ENCODE measurements around the gene PHACTR3.
A peak's percentile ranks its signal among the peaks of the same experiment; 100 is the strongest.

Gene PHACTR3

DNA sequence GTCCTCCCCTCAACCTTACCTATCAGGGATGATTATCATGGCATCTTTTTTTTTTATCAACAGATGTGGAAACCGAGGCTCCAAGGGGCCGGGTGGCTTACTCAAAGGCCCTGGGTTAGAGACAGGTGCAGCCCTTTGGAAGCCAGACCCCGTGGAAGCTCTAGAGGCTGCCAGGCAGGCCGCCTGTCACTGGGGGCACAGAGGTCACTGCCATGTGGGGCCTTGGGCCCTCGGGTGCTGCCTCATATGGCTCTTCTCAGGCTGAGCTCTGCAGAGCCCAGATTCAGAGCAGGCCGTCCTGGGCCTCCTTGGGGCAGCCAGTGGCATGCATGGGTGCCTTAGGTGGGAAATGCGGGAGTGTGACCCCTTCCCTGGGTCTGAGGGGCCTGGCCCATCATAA, 136.3 kb downstream of the PHACTR3 start:
- DNase-seq, result no peak

DNA sequence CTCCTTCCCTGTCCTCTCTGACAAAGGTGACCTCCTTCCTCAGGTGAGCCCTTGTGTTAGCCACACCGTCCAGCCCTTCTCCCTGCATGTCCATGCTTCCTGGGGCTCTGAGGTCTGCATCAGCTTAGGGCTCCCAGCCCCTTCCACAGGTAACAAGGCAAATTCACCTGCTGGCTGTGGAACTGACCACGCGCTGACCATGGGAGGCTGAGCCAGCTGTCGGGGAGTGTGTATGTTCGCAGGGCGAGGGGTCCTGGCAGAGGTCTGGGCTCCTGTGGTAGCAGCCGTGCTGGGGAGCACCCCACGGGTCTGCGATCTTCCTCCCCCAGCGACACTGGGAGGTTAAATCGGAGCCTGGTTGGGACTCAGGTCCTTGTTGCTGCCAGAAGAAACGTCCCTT, 136.7 kb downstream of the PHACTR3 start:
- no peak for DNase-seq

DNA sequence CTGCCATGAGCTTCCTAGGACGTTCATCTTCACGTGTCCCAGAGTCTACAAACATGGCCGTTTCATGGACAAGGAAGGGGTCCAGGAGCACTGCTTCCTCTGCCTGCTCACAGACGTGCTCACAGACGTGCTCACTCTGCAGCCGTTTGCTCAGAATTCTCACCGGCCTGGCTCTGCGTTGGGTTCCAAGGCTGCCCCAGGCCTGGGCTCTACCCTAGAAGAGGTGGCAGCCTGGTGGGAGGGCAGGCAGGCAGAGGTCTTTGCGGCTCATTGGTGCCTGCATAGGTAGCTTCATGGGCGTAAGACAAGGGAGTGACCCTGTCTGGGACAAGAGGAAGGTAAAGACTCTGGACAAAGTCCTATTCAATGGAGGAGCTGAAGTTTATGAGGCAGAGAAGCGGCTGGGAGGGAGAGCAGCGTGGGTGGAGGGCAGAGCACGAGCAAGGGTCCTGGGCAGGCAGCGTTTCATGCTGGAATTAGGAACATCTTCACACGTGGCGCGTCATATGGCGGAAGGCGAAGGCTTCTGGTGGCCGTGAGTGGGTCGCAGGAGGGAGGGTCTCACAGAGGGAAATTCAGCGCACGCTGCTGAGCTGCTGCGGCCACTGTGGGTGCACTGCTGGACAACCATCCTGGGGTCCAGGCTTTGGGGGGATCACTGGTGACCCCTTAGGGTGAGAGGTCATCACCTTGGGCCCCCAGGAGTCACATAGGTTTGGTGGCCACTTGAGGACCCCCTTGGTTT, 138.2 kb downstream of the PHACTR3 start:
- no peak for DNase-seq

DNA sequence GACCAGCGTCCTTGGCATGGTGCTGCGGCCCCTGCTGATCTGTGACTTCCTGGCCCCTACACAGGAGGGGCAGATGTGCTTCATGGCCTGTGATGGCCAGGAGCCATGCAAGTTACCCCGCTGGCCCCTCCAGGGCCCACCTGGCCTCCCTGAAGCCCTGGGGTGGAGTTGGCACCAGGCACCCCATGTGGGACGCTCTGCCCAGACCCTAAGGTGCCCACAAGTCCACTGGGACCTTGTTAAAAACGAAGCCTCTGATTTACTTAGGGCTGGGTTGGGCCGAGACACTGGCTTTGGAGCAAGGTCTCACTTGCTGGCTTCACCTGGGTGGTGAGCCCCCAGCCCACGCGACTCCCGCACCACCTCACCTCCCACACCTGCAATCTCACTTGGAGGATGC, 139.0 kb downstream of the PHACTR3 start:
- no peak for DNase-seq

DNA sequence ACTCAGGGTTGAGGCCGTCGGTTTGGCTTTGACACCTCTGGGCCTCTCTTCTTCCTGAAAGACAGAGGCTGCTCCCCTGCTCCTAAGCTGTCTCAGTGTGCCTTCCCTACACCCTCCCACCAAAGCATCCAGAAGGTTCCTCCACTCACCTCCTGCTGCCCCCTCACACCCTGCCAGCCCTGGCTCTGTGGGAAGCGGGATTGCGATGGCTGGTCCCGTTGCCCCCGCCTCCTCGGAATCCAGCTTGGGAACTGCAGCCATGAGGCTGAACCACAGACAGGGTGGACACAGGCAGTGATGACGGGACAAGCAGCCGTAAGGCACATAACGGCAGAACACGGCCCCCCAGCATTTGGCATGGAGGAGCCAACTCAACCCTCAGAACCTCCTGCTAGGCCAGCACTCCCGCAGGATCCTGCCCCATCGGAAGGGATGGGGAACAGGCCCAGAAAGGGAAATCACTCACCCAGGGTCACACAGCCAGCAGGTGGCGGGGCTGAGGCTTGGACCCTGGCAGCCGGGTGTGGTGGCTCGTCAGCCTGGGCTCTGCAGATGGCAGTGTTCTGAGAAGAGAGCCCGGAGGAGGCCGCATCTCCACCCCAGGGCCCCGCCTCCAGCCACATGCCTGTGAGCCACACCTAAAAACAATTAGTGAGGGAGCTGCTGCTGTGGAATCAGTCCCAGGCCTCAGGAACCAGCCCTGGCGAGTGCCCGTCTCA, 139.6 kb downstream of the PHACTR3 start:
- no peak for DNase-seq

DNA sequence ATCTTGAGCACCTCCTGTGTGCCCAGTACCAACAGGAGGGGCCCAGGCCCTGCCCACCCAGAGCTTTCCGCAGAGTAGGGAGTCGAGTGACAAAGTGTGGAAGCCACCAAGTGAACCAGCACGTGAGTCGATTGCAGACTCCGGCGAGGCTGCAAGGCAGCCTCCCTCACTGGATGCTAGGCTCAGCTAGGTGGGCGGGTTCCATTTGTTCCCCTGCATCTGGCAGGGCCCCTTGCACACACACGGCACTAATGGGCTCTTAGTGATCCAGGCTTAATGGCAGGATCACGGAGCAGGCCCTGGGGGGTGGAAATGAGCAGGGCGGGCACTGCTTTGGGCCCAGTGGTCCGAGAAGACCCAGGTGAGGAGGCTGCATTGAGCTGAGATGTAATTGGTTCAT, 140.4 kb downstream of the PHACTR3 start:
- no peak for DNase-seq

DNA sequence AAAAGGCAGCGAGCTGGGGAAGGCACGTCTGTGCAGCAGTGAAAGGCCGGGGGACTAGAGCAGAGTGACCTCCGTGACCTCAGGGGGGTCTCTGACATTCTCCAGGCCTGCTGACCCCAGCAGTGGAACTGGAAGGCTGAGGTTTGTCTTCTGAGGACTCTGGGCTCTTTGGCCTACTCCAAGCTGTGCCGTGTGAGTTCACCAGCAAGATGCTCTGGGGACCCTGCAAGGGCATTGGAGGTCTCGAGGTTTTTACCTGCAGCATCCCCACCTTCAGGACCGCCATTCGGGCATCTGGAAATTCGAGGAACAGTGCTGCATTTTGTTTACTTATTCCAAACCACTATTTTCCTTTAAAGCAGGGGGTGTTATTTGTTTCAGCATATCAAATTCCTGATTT, 140.9 kb downstream of the PHACTR3 start:
- no peak for DNase-seq

DNA sequence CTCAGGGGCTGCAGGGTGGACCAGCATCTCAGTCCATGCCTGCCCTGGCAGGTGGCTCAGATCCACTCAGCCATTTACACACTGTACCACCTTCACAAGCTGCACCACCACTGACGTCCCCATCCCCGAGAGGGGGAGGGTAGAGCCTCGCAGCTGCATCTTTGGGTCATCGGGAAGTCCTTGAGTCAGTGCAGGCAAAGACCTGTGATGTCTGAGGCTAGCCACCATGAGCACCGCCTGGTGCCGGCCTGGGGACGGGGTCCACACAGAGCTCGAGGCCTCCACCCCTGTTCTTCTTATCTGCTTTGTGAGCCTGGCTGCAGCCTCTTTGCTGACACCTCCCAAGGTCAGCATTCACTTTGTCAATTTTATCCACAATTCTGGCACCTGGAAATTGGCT, 141.4 kb downstream of the PHACTR3 start:
- DNase-seq, result no peak

DNA sequence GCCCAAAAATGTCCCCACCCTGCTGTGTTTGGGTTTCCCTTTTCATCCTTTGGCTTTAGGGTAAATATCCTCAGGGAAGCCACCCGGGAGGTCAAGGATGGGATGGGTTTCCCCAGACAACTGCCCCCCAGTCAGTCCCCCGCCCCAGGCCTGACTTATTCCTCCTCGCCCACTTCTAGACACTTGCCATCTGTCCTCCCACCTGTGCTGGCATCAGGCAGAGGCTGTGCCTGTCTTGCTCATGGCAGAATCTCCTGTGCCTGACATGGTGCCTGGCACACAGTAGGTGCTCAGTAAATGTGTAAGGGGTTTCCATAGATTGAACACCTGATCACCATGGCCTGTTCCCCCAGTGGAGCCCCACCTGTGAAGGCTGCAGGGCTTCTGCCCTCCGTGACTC, 141.8 kb downstream of the PHACTR3 start:
- no peak for DNase-seq

DNA sequence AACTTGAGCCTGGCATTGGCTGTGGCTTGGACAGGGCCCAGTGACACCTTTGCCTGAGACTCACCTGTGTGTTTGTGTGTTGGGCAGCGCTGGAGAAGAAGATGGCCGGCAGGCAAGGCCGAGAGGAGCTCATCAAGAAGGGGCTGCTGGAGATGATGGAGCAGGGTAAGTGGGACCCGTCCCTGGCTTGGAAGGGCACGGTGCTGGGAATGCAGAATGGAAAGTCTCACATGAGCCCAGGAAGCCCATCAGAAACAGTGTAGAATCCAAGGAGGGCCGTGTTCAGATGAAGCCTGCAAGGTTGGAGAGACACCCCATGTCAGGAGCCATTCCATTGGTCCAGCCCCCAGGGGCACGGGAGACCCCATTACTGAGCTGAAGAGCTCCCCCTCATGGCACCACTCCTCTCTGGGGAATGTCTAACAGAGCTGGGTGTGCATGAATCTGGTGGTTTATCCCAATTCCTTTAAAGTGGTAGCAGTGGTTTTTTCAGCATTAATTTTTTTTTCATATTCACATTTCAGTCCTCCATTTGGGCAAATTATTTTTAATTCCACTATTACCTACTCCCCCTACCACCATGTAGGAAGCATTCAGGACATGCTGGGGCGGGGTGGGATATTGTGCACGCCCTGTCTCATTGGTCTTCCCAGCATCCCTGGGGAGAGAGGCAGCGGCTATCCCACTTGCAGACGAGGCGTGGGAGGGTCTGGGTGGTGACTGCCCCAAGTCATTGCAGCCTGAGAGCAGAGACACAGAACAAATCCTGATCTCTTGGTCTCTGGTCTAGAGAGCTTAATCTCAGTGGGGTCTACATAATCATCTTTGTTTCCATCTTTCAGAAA, 143.6 kb downstream of the PHACTR3 start:
- DNase-seq, result no peak

DNA sequence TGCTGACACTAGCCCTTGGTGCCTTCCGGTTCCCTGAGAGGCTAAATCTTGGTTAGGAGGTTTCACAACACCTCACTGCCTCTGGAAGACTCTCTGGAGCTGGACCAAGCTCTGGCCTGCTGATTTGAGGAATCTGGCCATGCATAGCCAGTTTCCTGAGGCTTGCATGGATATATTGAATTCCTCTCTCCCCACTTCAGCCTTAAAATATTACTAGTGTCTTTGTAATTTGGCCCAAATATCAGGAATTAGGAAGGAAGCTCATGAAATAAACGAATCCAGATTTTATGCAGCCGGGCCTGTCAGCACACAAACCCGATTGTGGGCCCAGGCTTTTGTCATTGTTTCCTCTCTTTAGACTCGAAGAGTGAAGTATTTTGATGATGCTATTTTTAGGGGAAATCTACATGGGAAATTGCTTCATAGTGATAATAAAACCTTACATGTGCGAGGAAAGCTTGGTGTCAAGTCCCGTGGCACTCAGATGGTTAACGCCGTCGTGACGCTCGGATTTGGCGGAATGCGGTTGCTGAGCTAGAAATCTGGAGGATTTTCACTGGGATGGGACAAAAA, 144.4 kb downstream of the PHACTR3 start:
- DNase-seq, result no peak

DNA sequence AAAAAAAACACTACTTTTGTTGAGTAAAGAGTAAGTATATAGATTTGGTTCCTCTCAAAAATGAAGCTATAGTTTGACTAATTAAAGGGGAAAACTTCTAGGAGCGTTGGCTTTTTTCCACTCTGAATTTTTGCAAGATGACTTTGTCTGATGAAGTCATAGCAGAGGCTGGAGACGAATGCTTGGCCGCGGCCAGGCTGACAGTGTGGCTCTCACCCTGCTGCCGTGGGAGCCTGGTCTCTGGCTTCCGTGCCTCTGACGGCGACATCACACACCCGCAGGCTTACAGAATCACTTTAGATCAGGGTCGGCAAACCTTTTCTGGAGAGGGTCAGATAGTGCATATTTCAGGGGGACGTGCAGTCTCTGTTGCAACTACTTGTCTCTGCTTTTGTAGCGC, 145.0 kb downstream of the PHACTR3 start:
- no peak for DNase-seq

DNA sequence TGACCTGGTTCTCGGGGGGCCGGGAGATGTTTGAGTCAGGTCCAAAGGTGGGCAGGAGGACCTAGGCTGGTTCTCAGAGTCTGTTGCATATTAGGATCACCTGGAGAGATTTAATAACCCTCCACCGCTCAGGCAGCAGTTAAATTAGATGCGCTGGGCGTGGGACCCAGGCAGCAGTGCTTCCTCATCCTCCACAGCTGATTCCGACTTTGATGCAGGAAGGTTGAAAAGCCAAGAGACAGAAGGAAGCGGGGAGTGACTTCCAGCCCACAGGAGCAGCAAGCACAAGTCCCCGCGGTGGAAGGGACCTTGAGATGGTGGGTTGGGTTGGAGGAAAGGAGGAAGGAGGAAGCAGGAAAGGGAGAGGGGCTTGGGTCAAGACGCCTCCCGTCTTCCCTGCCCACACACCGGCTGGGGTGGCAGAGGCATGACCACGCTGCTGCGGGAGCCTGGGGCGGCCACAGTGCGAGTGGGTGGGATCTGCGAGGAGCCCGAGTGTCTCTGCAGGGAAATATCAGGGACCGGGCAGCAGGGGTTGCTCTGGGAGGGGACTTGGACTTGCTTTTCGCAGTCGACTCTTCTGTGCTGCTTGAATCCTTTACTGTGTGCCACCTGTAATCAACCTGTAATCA, 146.0 kb downstream of the PHACTR3 start:
- DNase-seq, result no peak

DNA sequence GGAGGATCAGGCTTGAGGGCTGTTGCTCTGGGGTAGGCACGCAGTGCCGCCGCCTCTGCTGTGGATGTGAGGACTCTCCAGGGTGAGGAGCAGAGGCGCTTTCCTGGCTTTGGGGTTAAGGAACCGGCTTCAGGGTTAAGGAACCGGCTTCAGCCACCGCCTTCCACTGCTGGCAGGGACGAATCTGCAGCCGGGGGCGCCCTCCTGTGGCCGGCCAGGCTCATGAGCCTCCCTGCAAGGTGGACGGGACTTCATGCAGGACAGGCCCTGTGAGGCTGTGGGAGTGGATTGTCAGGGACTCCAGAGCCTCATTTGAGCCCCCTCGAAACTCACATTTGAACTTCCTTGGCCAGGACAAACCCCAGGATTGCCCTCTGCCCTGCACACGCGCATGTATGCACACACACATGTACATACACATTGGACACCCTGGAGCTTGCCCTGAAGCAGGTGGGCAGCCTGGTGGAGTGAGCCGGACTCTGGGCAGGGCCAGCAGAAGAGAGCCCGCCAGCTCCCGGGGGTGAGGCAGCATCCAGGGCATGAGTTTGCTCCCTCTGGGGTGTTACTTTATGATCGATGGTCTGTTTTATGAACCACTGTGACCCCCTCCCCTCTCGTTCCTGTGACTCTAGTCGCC, 146.9 kb downstream of the PHACTR3 start:
- peak; percentile 44 for DNase-seq

DNA sequence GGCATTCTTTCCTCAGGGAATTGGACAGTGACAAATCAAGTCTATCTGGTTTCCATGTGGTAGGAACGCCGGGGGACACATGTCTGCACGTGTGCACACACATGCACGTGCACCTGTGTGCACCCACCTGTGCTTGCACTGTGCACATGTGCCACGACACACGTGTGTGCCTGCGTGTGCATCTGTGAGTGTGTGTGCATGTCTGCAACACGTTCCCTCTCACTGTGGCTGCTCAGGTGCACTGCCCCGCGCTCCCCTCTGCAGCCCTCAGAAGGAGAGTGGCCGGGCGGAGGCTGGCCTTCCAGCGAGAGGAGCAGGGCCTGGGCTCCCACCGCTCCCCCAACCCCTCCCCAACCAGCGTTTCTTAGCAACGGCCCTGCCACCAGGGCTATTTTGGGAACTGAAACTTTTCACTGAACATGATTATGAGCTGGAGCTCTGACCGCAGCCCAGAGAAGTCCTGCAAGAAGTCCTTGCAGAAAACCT, 147.8 kb downstream of the PHACTR3 start:
- peak; percentile 34 for DNase-seq

DNA sequence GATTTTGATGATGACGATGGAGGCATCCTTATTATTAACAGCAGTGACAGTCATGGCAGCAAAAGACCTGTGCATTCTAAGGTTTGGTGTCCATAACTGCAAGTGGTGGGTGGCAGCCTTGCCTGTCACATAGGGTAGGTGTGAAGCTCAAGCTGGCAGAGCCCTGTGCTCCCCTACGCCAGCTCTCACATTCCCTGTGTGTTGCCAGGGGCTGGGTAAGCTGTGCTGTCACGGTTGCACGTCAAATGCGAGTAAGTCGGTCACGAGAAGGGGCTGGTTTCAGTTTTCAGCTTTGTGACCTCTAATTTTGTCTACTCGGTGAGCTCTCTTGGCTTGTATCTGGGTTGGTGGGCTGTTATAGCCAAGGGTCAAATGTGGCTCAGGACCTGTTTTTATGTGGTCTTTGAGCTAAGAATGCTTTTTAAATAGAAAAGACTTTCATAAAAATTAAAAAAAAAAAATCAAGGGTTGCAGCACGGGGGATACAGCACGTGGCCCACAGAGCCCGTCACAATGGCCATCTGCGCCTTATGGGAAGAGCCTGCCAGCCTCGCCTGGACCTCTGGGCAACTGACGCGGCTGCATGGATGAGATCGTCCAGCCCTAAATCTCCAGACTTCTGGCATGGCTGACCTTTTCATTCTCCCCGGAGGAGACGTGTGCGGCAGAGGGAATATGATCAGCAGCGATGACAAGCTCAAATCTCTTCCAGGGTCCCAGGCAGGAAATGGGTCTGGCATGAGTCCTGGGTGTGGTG, 148.5 kb downstream of the PHACTR3 start:
- no peak for DNase-seq

DNA sequence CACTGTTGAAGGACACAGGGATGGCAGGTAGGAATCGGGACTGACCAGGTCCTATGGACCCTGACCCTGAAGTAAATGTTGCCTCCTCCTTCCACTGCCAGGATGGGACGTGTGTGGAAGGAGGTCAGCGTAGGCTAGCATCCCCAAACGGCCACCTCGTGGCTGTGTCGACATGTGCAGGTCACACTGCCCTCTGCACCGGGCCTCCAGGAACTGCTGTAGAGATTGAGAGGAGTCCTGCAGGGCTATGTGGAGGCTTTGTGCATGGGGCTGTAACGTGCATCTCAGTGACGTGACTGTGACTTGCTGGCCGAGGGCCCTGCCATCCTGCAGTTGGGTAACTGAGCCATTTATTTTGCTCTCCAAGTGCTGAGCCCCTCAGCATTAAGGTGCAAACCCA, 149.5 kb downstream of the PHACTR3 start:
- DNase-seq, result no peak

DNA sequence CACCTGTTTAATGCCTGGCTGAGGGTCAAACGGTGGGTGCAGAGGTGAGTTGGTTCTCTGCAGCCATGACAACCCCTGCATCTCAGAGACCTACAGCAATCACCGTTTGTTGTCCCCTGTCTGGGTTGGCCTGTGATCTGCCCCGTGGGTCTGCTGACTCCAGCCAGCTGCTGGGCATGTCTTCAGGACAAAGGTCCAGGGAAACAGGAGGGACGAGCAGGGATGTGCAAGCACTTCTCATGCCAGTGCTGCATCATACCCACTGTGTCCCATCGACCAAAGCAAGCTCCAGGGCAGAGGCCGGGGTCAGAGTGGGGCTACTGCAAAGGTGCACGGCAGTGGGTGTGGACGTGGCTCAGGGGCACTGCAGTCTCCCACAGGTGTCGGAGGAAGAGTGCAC, 150.2 kb downstream of the PHACTR3 start:
- DNase-seq, result no peak

DNA sequence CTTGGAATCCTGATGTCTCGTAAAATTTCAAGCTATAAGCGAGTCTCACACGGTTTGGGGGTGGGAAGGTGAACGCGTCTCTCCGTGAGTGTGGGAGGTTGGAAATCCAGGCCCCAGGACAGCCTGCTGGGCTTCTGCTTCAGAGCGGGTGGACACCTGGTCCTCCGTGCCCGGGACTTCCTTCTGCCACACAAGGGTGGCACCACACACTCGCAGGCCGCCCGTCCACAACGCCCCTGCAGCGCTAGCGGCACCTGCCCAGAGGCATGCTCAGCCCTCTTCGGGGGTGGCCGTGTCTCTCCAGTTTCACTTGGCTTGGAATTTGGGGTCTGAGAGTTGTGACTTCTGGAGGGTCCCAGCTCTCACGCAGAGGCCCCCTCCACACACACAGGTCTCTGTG, 151.9 kb downstream of the PHACTR3 start:
- DNase-seq, result no peak

DNA sequence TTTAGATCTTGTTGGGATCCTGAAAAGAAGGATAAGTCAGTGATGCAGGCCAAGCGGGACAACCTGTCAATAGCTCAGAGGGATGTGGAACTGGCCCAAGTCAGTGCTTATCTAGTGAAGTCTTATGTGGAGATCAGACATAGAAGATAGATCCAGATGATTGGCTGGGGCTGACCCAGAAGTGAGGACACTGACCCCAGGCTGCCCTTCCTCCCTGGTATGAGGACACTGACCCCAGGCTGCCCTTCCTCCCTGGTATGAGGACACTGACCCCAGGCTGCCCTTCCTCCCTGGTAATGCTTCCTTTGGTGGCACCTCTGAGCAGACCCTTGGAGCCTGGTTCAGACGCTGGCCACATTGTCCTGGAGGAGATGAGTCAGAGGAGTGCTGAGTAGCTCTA, 159.7 kb downstream of the PHACTR3 start:
- no peak for DNase-seq

DNA sequence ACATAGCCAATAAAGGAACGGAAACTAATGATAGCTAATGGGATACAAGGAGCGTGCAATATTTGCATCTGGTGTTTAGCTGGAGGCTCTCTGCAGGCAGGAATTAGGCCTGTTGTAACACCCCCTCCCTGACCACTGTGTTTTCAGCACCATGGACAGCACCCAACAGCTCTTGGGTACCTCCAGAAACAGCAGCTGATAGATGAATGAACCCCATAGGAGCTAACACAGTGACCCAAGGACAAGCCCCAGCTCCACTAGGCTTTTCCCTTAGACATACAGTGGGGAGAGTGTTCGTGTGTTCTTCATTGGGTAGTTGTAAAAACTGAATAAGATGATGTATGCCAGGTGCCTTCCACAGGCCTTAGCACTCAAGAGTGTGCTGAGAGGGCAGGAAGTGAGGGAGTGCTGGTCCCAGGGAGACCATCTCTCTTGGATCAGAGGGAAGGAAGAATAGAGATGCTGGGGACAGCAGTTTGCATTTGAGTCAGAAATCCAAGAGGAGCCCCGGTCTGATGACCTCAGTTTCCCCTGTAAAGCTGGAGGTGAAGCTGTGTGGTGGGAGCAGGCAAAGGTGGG, 161.3 kb downstream of the PHACTR3 start:
- no peak for DNase-seq
